Testis (tissue), 3 donors: ENCODE data around the gene ELFN1. TPM values are rescaled to one million over a fixed set of nuclear protein-coding genes. Genes with fewer than 3 reads are reported as not detected.
"Not testable (repeated sequence)": the region's sequence is repeated elsewhere in the genome, so short reads cannot be mapped to it uniquely, and the experiment has no call there.

Experiments
- DNase-seq: peaks from one replicate; pipeline ENCODE4 v3.0.0-alpha.2; 2019
- H3K27ac ChIP-seq, 2 donors: fragments of 200-600 bp; sonication (generic); one replicate each; pipeline ENCODE4 v1.5.1; 2019
- H3K27me3 ChIP-seq: fragments of 200-600 bp; sonication (generic); one replicate; pipeline ENCODE4 v1.5.1; 2019
- H3K36me3 ChIP-seq: fragments of 200-600 bp; sonication (generic); one replicate; pipeline ENCODE4 v1.5.1; 2017; ENCODE audit warnings: low read depth; ENCODE audit errors: missing control alignments
- H3K4me1 ChIP-seq: fragments of 200-600 bp; sonication (generic); one replicate; pipeline ENCODE4 v1.5.1; 2019
- H3K4me3 ChIP-seq, 2 donors: fragments of 200-600 bp; sonication (generic); one replicate each; pipeline ENCODE4 v1.5.1; 2017 to 2019
- H3K9me3 ChIP-seq: fragments of 200-600 bp; sonication (generic); one replicate; pipeline ENCODE4 v1.5.1; 2017
- POLR2A ChIP-seq: fragments of 450-650 bp; IDR thresholded peaks from one replicate; pipeline ENCODE4 v1.6.1; 2017; ENCODE audit warnings: antibody characterized with exemption, mild to moderate bottlenecking, moderate library complexity
- WGBS, 2 donors: methylation state at CpG; one replicate each; pipeline ENCODE4 v1.1.5; 2018; 5-methylcytosine and 5-hydroxymethylcytosine counted together
- intact Hi-C: fragments of 100-400 bp; cut with DNase I; formaldehyde crosslinking; loops from one replicate; pipeline ENCODE4 v1.15.1; 2023; ENCODE audit warnings: low total_unique reads
- polyA plus RNA-seq: library from polyadenylated mRNA; stranded (reverse); fragments of 350-450 nt; fragmentation: Illumina TruSeq; extraction: RNeasy Lipid Tissue Mini Kit (QIAGEN cat#74804); gene quantifications from one replicate; pipeline ENCODE4 v1.2.3, GENCODE V29; 2014; ENCODE audit warnings: low read depth, low replicate concordance; ENCODE audit not compliant: insufficient read depth
- total RNA-seq, 2 donors: library from RNA; depleted of rRNA; stranded (reverse); fragments of >200 nt; gene quantifications; one replicate each; pipeline ENCODE4 v1.2.3, GENCODE V29; 2016
- TF ChIP-seq, protein P1 (sequence below), 3 experiments: fragments of 450-650 bp in 2 of 3; fragments of 200-600 bp in 1 of 3; sonication (generic) in 1 of 3; IDR thresholded peaks; one replicate each; pipeline ENCODE4 v1.5.1; 2016 to 2019; ENCODE audit warnings: antibody characterized with exemption in 3 of 3, mild to moderate bottlenecking in 2 of 3, moderate library complexity in 1 of 3

Gene ELFN1
- total and polyA plus RNA-seq, 3 donors from 2014 or later = 2.3 to 3.2 (median 2.8) TPM

DNA sequence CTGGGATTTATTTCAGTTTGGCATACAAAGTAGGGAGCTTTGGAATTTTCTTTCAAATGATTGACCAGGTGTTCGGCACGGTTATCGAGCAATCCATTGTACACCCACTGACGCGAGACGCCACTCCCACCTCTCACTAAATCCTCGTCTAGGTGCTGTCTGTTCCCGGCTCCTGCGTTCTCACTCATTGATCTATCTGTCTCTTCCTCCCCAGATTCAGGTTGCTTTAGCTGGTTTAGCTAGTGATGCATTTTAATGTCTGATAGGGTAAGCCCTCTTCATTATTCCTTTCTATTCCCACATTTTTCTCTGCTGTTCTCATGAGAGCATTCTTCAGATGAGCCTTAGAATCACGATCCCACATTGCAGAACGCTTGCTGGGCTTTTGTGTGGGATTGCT is 91.7 kb downstream of the ELFN1 start:
- TF ChIP-seq POLR2A = no peak
- TF ChIP-seq, protein P1, sequence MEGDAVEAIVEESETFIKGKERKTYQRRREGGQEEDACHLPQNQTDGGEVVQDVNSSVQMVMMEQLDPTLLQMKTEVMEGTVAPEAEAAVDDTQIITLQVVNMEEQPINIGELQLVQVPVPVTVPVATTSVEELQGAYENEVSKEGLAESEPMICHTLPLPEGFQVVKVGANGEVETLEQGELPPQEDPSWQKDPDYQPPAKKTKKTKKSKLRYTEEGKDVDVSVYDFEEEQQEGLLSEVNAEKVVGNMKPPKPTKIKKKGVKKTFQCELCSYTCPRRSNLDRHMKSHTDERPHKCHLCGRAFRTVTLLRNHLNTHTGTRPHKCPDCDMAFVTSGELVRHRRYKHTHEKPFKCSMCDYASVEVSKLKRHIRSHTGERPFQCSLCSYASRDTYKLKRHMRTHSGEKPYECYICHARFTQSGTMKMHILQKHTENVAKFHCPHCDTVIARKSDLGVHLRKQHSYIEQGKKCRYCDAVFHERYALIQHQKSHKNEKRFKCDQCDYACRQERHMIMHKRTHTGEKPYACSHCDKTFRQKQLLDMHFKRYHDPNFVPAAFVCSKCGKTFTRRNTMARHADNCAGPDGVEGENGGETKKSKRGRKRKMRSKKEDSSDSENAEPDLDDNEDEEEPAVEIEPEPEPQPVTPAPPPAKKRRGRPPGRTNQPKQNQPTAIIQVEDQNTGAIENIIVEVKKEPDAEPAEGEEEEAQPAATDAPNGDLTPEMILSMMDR (IDR thresholded peaks at IDR 0.05) = no peak
- intact Hi-C loops = no loop called here
- Histone ChIP-seq H3K4me1 (no peaks in the 10 kb centered on the region), H3K27ac (no peak overlapping the region), H3K9me3 (no peaks in the 10 kb centered on the region), H3K36me3 (no peaks in the 10 kb centered on the region), H3K4me3 (no peak overlapping the region), H3K27me3 (no peaks in the 10 kb centered on the region)
- 57 to 68% methylated on average over 11 of the region's 11 CpGs for WGBS, 2 donors
- no peak for DNase-seq

DNA sequence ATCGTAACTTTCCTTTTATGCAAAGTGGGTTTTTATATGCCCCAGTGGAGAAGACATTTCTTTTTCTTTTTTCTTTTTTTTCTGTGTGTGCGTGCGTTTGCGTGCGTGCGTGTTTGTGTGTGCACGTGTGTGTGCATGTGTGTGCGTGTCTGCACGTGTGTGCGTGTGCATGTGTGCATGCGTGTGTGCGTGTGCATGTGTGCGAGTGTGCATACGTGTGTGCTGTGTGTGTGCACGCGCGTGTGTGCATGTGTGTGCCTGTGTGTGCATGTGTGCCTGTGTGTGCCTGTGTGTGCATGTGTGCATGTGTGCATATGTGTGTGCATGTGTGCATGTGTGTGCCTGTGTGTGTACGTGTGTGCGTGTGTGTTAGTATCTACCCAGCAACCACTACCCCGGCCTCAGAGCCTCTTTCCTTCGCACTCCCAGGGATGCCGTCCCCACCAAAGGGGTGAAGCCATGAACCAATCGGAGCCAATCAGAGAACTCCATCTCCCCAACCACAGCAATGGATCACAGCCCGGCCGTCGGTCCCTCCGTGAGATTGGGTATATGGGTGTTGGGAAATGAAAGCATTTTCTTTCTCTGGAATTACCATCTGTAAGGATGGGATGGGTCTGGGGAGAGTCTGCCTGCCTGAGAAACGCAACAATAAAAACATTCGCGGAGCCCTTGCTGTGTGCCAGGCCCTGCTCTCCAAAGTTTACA is 92.3 kb downstream of the ELFN1 start:
- Histone ChIP-seq H3K9me3 (no peaks in the 10 kb centered on the region), H3K4me1 (no peaks in the 10 kb centered on the region), H3K27ac (no peak overlapping the region), H3K4me3 (no peak overlapping the region), H3K27me3 (no peaks in the 10 kb centered on the region), H3K36me3 (no peaks in the 10 kb centered on the region)
- intact Hi-C loops = no loop called here
- no peak for TF ChIP-seq POLR2A
- TF ChIP-seq, protein P1 (IDR thresholded peaks at IDR 0.05) = no peak
- DNase-seq = no peak
- WGBS, 2 donors = 59 to 76% methylated on average over 21 to 30 of the region's 30 CpGs

DNA sequence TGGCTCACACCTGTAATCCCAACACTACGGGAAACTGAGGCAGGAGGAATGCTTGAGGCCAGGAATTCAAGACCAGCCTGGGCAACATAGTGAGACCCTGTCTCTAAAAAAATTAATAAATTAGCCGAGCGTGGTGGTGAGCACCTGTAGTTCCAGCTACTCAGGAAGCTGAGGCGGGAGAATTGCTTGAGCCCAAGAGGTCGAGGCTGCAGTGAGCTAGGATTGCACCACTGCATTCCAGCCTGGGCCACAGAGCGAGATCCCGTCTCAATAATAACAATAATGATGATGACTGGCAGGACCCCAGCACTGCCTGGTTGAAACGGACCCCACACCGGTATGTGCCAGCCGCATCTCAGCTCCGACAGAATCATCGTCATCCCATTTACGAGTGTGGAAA is 93.0 kb downstream of the ELFN1 start:
- Histone ChIP-seq H3K4me3 (no peak overlapping the region), H3K27me3 (no peaks in the 10 kb centered on the region), H3K9me3 (no peaks in the 10 kb centered on the region), H3K4me1 (no peaks in the 10 kb centered on the region), H3K27ac (no peak overlapping the region), H3K36me3 (no peaks in the 10 kb centered on the region)
- 81 to 93% methylated on average over 7 to 13 of the region's 13 CpGs for whole genome bisulfite sequencing, 2 donors
- DNase-seq = no peak
- TF ChIP-seq, protein P1 (IDR thresholded peaks at IDR 0.05) = no peak
- TF ChIP-seq POLR2A = no peak
- intact Hi-C loops = no loop called here

DNA sequence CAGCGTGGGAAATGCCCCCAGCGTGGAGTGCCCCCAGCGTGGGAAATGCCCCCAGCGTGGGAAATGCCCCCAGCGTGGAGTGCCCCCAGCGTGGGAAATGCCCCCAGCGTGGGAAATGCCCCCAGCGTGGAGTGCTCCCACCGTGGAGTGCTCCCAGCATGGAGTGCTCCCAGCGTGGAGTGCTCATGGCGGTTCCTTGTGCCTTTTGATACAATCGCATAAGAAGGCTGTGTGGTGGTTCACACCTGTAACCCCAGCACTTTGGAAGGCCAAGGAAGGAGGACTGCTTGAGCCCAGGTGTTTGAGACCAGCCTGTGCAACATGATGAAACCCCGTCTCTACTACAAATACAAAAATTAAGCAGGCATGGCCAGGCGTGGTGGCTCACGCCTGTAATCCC is 93.8 kb downstream of the ELFN1 start:
- DNase-seq, H3K9me3 ChIP-seq, H3K4me3 ChIP-seq, H3K36me3 ChIP-seq, H3K27me3 ChIP-seq, H3K27ac ChIP-seq, H3K4me1 ChIP-seq, intact Hi-C loops: not testable (repeated sequence)
- WGBS, 2 donors = 98 to 100% methylated on average over 4 to 5 of the region's 15 CpGs

DNA sequence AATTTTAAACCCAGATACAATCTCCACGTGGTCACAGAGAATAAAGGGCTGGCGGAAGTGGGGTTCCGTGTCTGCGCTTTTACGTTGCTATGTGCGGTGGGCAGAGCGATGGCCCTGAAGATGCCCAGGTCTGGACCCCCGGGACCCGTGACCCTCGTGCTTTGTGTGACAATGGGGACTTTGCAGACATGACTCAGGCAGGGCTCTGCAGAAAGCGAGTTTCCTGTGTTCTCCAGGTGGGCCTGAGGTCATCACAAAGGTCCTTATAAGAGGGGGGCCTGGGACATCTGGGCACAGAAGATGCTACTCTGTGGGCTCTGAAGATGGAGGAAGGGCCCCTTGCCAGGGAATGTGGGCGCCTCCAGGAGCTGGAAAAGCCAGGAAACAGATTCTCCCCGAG is 95.3 kb downstream of the ELFN1 start:
- TF ChIP-seq POLR2A = no peak
- TF ChIP-seq, protein P1 (IDR thresholded peaks at IDR 0.05) = no peak
- H3K36me3 ChIP-seq = no peaks in the 10 kb centered on the region
- WGBS, 2 donors = 92 to 93% methylated on average over 13 of the region's 13 CpGs
- no peak overlapping the region for H3K4me3 ChIP-seq
- H3K4me1 ChIP-seq = no peaks in the 10 kb centered on the region
- no peaks in the 10 kb centered on the region for H3K27me3 ChIP-seq
- intact Hi-C loops = no loop called here
- DNase-seq = no peak
- H3K27ac ChIP-seq = no peak overlapping the region
- H3K9me3 ChIP-seq = no peaks in the 10 kb centered on the region
